Transverse colon (tissue), 4 donors: Measurements from ENCODE around the gene TPPP3. TPM values are rescaled to one million over a fixed set of nuclear protein-coding genes. Genes with fewer than 3 reads are reported as not detected.

Experiments
- DNase-seq: peaks from one replicate; pipeline ENCODE4 v3.0.0-alpha.2; 2019
- H3K27ac ChIP-seq, 4 donors: fragments of 200-600 bp; sonication (generic); 2 replicates each; pipeline ENCODE4 v1.5.1; 2016 to 2018; ENCODE audit warnings: inconsistent platforms in 4 of 4
- H3K27me3 ChIP-seq: fragments of 200-600 bp; sonication (generic); 2 replicates; pipeline ENCODE4 v1.5.1; 2017; ENCODE audit warnings: inconsistent platforms
- H3K36me3 ChIP-seq, 4 donors: fragments of 200-600 bp; sonication (generic); 2 replicates each; pipeline ENCODE4 v1.5.1; 2017 to 2019; ENCODE audit warnings: inconsistent platforms in 4 of 4
- H3K4me1 ChIP-seq, 4 donors: fragments of 200-600 bp; sonication (generic); 2 replicates each; pipeline ENCODE4 v1.5.1; 2017 to 2020; ENCODE audit warnings: inconsistent platforms in 4 of 4
- H3K4me3 ChIP-seq, 4 donors: fragments of 200-600 bp; sonication (generic); 1 replicate in 1 of 4; 2 replicates in 3 of 4; pipeline versions ENCODE4 v1.5.1 to v1.6.1; 2017 to 2019; ENCODE audit warnings: inconsistent platforms in 4 of 4
- H3K9me3 ChIP-seq, 2 donors: fragments of 200-600 bp; sonication (generic); 2 replicates each; pipeline ENCODE4 v1.5.1; 2017 to 2019; ENCODE audit warnings: inconsistent platforms in 2 of 2
- EP300 ChIP-seq: sonication (generic); formaldehyde crosslinking; IDR thresholded peaks from one replicate; pipeline ENCODE4 v1.6.1; 2017; ENCODE audit warnings: antibody characterized with exemption, low read depth
- POLR2A ChIP-seq: fragments of 450-650 bp; IDR thresholded peaks from one replicate; pipeline ENCODE4 v1.6.1; 2016; ENCODE audit warnings: antibody characterized with exemption, mild to moderate bottlenecking, moderate library complexity
- POLR2AphosphoS5 ChIP-seq, 3 donors: sonication (generic); formaldehyde crosslinking; IDR thresholded peaks; one replicate each; pipeline ENCODE4 v1.6.1; 2016; ENCODE audit warnings: antibody characterized with exemption in 3 of 3
- WGBS, 2 donors: methylation state at CpG; one replicate each; pipeline ENCODE4 v1.1.5; 2018; ENCODE audit warnings: low coverage in 1 of 2; 5-methylcytosine and 5-hydroxymethylcytosine counted together
- in situ Hi-C, 4 donors: fragments of 200-750 bp; cut with MboI; loops; one replicate each; pipeline versions ENCODE4 v1.15.0 to v1.15.1; 2017; ENCODE audit warnings: low sequenced_read_pairs in 3 of 4, low pct_ligation_motif_present in 1 of 4, low pct_unique_long_range_greater_than_20kb in 1 of 4
- intact Hi-C: fragments of 100-400 bp; cut with DNase I; formaldehyde crosslinking; loops from one replicate; pipeline ENCODE4 v1.15.1; 2023; ENCODE audit warnings: low total_unique reads
- total RNA-seq, 4 donors: library from RNA; depleted of rRNA; stranded (reverse); fragments of >200 nt; gene quantifications; one replicate each; pipeline ENCODE4 v1.1.0, GENCODE V29; 2016
- TF ChIP-seq, protein P1 (sequence below), 5 experiments: fragments of 200-600 bp in 3 of 5; fragments of 450-650 bp in 2 of 5; sonication (generic) in 3 of 5; IDR thresholded peaks; 1 replicate in 2 of 5; 2 replicates in 3 of 5; pipeline ENCODE4 v1.5.1; 2016 to 2017; ENCODE audit warnings: antibody characterized with exemption in 5 of 5, inconsistent platforms in 3 of 5, mild to moderate bottlenecking in 2 of 5, moderate library complexity in 1 of 5

TPPP3 gene
- total RNA-seq, 4 donors from 2014 or later, result 3.5 to 20.9 (median 5.7) TPM; not detected in 1

DNA sequence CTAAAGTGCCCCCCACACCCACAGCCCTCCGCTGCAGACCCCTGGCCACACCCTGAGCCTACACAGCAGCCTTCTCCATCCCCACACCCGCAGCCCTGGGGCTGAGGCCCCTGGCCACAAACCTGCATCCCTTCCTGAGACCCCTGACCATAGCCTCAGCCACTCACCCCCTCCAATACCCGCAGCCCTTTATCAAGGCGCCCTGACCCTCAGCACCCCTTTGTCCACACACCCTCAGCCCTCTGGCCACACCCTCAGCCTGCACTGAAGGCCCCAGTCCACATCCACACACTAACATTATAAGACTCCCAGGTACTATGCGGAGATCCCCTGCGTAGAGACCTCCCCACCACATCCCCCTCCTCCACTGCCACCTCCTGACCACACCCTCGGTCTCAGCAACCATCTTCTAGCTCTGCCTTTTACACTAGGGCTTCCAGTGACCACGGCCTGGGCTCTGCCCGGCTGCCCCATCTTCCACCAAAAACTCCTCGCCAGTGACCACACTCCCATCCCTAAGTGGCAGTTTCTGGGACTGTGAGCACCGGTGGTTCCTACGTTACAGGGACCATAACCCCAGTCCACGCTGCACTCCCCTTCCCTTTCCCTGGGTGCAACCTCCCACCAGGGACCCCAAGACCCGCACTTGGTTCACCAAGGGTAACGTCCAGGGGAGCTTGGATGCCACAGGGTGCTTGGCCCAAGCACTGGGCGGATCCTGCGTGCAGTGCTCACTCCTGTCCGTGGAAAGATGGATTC, 818 bp downstream of the TPPP3 start:
- H3K9me3 ChIP-seq, result no peaks in the 10 kb centered on the region
- TF ChIP-seq, protein P1, sequence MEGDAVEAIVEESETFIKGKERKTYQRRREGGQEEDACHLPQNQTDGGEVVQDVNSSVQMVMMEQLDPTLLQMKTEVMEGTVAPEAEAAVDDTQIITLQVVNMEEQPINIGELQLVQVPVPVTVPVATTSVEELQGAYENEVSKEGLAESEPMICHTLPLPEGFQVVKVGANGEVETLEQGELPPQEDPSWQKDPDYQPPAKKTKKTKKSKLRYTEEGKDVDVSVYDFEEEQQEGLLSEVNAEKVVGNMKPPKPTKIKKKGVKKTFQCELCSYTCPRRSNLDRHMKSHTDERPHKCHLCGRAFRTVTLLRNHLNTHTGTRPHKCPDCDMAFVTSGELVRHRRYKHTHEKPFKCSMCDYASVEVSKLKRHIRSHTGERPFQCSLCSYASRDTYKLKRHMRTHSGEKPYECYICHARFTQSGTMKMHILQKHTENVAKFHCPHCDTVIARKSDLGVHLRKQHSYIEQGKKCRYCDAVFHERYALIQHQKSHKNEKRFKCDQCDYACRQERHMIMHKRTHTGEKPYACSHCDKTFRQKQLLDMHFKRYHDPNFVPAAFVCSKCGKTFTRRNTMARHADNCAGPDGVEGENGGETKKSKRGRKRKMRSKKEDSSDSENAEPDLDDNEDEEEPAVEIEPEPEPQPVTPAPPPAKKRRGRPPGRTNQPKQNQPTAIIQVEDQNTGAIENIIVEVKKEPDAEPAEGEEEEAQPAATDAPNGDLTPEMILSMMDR (IDR thresholded peaks at IDR 0.05), result no peak
- TF ChIP-seq POLR2AphosphoS5 (IDR thresholded peaks at IDR 0.05) (no peak), EP300 (no peak), POLR2A (no peak)
- no peaks in the 10 kb centered on the region for H3K27me3 ChIP-seq
- WGBS, 2 donors, result 70 to 80% methylated on average over 1 to 18 of the region's 18 CpGs
- H3K4me3 ChIP-seq, result peak overlapping the region in 3 of 4 donors; percentile 11 to 40 (median 31)
- H3K36me3 ChIP-seq, result no peaks in the 10 kb centered on the region
- intact Hi-C loops, result no loop called here
- peak overlapping the region; percentile 46 to 77 (median 68) for H3K27ac ChIP-seq
- no peak for DNase-seq
- in situ Hi-C loops, result loop anchor here in 2 of 4 donors (25.0 kb wide), 2 partner anchors 105 to 430 kb away; partner anchors contain the start of genes CES3 (in 1 of the 2) and PLEKHG4 (in 1 of the 2)
- peaks cover 32 to 63% (median 46%) of the 10 kb centered on the region in 4 donors for H3K4me1 ChIP-seq

DNA sequence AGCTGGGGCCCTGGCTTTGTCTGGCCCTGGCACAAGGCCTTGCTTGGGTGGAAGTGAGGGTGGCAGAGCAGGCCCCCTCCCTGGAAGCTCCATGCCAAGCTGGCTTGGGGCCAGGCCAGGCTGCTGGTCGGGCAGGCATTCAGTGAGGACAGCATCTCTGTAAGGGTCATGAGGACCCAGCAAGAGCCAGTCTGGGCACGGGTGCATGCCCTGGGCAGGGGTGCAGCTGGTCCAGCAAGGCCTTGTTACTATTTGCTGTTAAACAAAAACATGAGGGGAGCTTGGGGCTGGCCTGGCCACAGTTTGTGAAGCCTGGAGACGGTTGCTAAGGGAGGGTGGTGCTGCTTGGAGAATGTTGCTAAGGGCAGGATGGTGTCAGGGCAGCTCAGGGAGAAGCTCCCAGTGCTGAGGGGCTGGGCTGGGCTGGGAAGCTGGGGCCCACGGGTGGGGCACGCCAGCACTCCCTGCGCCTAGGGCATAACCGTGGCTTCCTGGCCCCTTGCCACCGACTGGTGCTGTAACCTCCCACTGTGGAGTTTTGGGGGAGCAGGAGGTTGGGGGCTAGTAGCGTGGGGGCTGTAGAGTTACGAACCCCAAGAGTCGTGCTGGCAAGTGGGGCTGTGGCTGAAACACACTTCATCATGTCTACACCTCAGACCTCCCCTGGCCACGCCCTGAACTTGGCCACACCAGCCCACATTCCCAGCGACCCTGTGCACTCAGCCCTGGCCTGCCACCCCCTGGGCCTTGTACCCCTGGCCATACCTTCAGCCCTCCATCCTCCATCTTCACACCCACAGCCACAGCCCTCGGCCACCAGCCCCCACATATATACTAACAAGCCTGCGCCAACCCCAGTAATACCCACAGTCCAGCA, 1.6 kb downstream of the TPPP3 start:
- H3K27ac ChIP-seq, result peak overlapping the region in 2 of 4 donors; percentile 64 to 77
- in situ Hi-C loops (loop anchor here in 2 of 4 donors (25.0 kb wide), 2 partner anchors 104 to 429 kb away; partner anchors contain the start of genes CES3 (in 1 of the 2) and PLEKHG4 (in 1 of the 2)), intact Hi-C loops (no loop called here)
- no peak for DNase-seq
- no peaks in the 10 kb centered on the region for H3K27me3 ChIP-seq
- H3K36me3 ChIP-seq, result no peaks in the 10 kb centered on the region
- WGBS, 2 donors, result 49 to 58% methylated on average over 4 to 15 of the region's 15 CpGs
- no peaks in the 10 kb centered on the region for H3K9me3 ChIP-seq
- H3K4me3 ChIP-seq, result peak overlapping the region in 1 of 4 donors; percentile 31
- TF ChIP-seq POLR2AphosphoS5 (IDR thresholded peaks at IDR 0.05) (no peak), EP300 (no peak), POLR2A (no peak)
- TF ChIP-seq, protein P1 (IDR thresholded peaks at IDR 0.05), result no peak
- peaks cover 28 to 55% (median 41%) of the 10 kb centered on the region in 4 donors for H3K4me1 ChIP-seq

DNA sequence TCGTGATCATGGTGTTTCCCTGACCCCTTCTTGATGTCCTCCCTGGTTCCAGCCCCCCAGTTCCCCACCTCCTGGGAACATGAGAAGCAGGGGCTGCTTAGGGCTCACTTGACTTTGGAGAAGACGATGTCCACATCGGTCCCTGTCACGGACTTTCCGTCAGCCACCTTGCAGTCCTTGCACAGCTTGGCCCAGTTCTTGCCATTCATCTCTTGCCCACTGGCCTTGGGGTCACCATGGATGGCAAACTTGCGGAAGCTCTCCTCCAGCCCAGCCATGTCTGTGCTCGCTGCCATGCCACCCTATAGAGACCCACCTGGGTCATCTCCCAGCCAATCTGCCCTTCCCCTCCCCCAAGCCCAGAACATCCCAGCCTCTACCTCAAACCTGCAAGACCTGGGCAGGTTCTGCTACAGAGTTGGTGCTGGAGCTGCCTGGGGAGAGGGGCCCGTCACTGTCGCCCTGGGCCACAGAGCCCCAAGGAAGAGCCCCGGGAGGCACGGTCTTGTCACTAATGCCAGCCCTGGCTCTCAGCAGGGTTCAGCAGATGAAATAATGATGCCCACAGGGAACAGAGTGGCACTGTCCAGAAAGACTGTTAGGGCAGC, 2.4 kb downstream of the TPPP3 start:
- in situ Hi-C loops (loop anchor here in 2 of 4 donors (25.0 kb wide), 2 partner anchors 104 to 429 kb away; partner anchors contain the start of genes CES3 (in 1 of the 2) and PLEKHG4 (in 1 of the 2)), intact Hi-C loops (no loop called here)
- Histone ChIP-seq H3K4me1 (peaks cover 21 to 48% (median 34%) of the 10 kb centered on the region in 4 donors), H3K27ac (no peak overlapping the region), H3K36me3 (no peaks in the 10 kb centered on the region), H3K4me3 (no peak overlapping the region), H3K27me3 (no peaks in the 10 kb centered on the region), H3K9me3 (no peaks in the 10 kb centered on the region)
- WGBS, 2 donors, result 90% methylated on average over 11 of the region's 11 CpGs; no CpG with 5 or more reads in 1 of the 2 donors
- no peak for DNase-seq
- TF ChIP-seq POLR2A, result no peak
- TF ChIP-seq EP300, result no peak
- TF ChIP-seq, protein P1 (IDR thresholded peaks at IDR 0.05), result no peak
- TF ChIP-seq POLR2AphosphoS5 (IDR thresholded peaks at IDR 0.05), result no peak
